K562 (cell line): Measurements from ENCODE around the gene HNRNPF. TPM values are rescaled to one million over a fixed set of nuclear protein-coding genes. Genes with fewer than 3 reads are reported as not detected.

Experiments
- ATAC-seq: fragments of 200-7000 bp; cut with Tn5 transposase; 3 replicates; pipeline ENCODE4 v1.9.1; 2020; ENCODE audit warnings: moderate library complexity
- BruUV-seq: library from RNA; stranded (reverse); fragments of 400-500 nt; replicated peaks from 2 replicates; lab custom pipeline; 2021; lab: Mats Ljungman, UMichigan
- CTCF ChIA-PET: fragments of 300-600 bp; formaldehyde crosslinking; extraction: SDS; loops from one replicate; lab custom pipeline; 2021; ENCODE audit warnings: low intra/inter-chr PET ratio; lab: Yijun Ruan, JAX
- POLR2A ChIA-PET: fragments of 300-600, 350-650 bp; sonication (Branson Sonifier 250); formaldehyde crosslinking; extraction: SDS; loops from one replicate; lab custom pipeline; 2021; ENCODE audit warnings: antibody characterized with exemption, inconsistent platforms; lab: Yijun Ruan, JAX
- DNase-seq, 4 experiments: peaks; one replicate each; pipeline versions ENCODE4 v3.0.0 to v3.0.0-alpha.2; 2011 to 2018; ENCODE audit warnings: low spot score in 3 of 4, mixed read lengths in 3 of 4; ENCODE audit errors: extremely low read depth in 1 of 4
- FAIRE-seq: peaks from 2 replicates; lab custom pipeline; 2011; peaks lifted over from hg19 to GRCh38; lab: Jason Lieb, UNC
- H2AFZ ChIP-seq: 2 replicates; pipeline ENCODE4 v1.6.0; 2011; ENCODE audit warnings: low read depth, low read length, control low read depth, inconsistent platforms
- H3K27ac ChIP-seq: fragments of 200-600 bp; 3 replicates; pipeline ENCODE4 v1.8.0; 2011; ENCODE audit warnings: low read depth, mild to moderate bottlenecking, control low read depth, inconsistent platforms, low read length, moderate library complexity, mixed read lengths; ENCODE audit errors: extremely low read depth
- H3K27me3 ChIP-seq, 2 experiments: fragments of 300-600 bp in 1 of 2; 2 replicates in 1 of 2; 3 replicates in 1 of 2; pipeline versions ENCODE4 v1.6.0 to v1.8.0; 2011; ENCODE audit warnings: inconsistent platforms in 2 of 2, low read length in 2 of 2, mild to moderate bottlenecking in 1 of 2, mixed read lengths in 1 of 2, moderate library complexity in 1 of 2; ENCODE audit not compliant: control insufficient read depth in 2 of 2, insufficient read depth in 2 of 2
- H3K36me3 ChIP-seq: fragments of 300-600 bp; 3 replicates; pipeline ENCODE4 v1.8.0; 2011; ENCODE audit warnings: mild to moderate bottlenecking, low read length, inconsistent platforms; ENCODE audit not compliant: control insufficient read depth, insufficient read depth
- H3K4me1 ChIP-seq, 2 experiments: fragments of 200-600 bp in 1 of 2; replicated peaks in 1 of 2; 2 replicates in 1 of 2; 3 replicates in 1 of 2; pipeline versions ENCODE4 v1.5.1 to v1.8.0; 2011; ENCODE audit warnings: inconsistent platforms in 2 of 2, low read length in 2 of 2, mild to moderate bottlenecking in 1 of 2, mixed read lengths in 1 of 2, moderate library complexity in 1 of 2; ENCODE audit not compliant: control insufficient read depth in 2 of 2, insufficient read depth in 2 of 2
- H3K4me2 ChIP-seq: 2 replicates; pipeline ENCODE4 v1.6.1; 2011; ENCODE audit warnings: low read length, control low read depth, inconsistent platforms, mixed read lengths; ENCODE audit not compliant: insufficient read depth
- H3K4me3 ChIP-seq: fragments of 200-600 bp; sonication (generic), shearing (Covaris generic); 2 replicates; pipeline ENCODE4 v1.5.1; 2016; ENCODE audit warnings: control low read depth, inconsistent platforms
- H3K79me2 ChIP-seq: fragments of 200-600 bp; 3 replicates; pipeline ENCODE4 v1.8.0; 2011; ENCODE audit warnings: low read length, inconsistent platforms; ENCODE audit not compliant: control insufficient read depth, insufficient read depth
- H3K9ac ChIP-seq, 2 experiments: 2 replicates each; pipeline versions ENCODE4 v1.6.0 to v1.6.1; 2011; ENCODE audit warnings: low read depth in 2 of 2, low read length in 2 of 2, control low read depth in 1 of 2, inconsistent platforms in 1 of 2, mild to moderate bottlenecking in 1 of 2, mixed read lengths in 1 of 2; ENCODE audit not compliant: insufficient read depth in 1 of 2
- H3K9me1 ChIP-seq: one replicate; pipeline ENCODE4 v1.6.0; 2011; ENCODE audit warnings: inconsistent platforms, mild to moderate bottlenecking, low read length, moderate library complexity; ENCODE audit not compliant: control insufficient read depth, insufficient read depth
- H3K9me3 ChIP-seq: replicated peaks from 2 replicates; pipeline ENCODE4 v1.5.1; 2011; ENCODE audit warnings: low read depth, low read length, inconsistent platforms; ENCODE audit not compliant: control insufficient read depth, insufficient read depth
- H4K20me1 ChIP-seq: replicated peaks from 2 replicates; pipeline ENCODE4 v1.6.1; 2011; ENCODE audit warnings: low read length, inconsistent platforms, mixed read lengths; ENCODE audit not compliant: control insufficient read depth, insufficient read depth
- BCLAF1 ChIP-seq, 2 experiments: fragments of 450-650 bp in 1 of 2; IDR thresholded peaks; 2 replicates each; pipeline ENCODE4 v1.6.1; 2011 to 2017; ENCODE audit warnings: low read depth in 2 of 2, antibody characterized with exemption in 1 of 2, borderline replicate concordance in 1 of 2, low read length in 1 of 2, mild to moderate bottlenecking in 1 of 2, mixed read lengths in 1 of 2; ENCODE audit not compliant: control insufficient read depth in 1 of 2
- CTCF ChIP-seq, 3 experiments: IDR thresholded peaks in 2 of 3; conservative IDR thresholded peaks in 1 of 3; 2 replicates each; pipeline ENCODE4 v1.5.1; 2011 to 2012; ENCODE audit warnings: low read length in 3 of 3, mild to moderate bottlenecking in 3 of 3, control low read depth in 2 of 3, improper control_type of control experiment in 1 of 3, inconsistent platforms in 1 of 3, low read depth in 1 of 3, mixed read lengths in 1 of 3, moderate library complexity in 1 of 3; ENCODE audit not compliant: insufficient read depth in 2 of 3
- HNRNPUL1 ChIP-seq: fragments of 200-400 bp; formaldehyde crosslinking; IDR thresholded peaks from 2 replicates; pipeline ENCODE4 v1.6.1; 2017; ENCODE audit warnings: low read length
- LCOR ChIP-seq: sonication (generic); formaldehyde crosslinking; IDR thresholded peaks from 2 replicates; pipeline ENCODE4 v1.8.0; 2022; ENCODE audit warnings: mild to moderate bottlenecking, missing genetic modification reagents
- MLLT1 ChIP-seq, 2 experiments: fragments of 450-650 bp; IDR thresholded peaks; 2 replicates each; pipeline ENCODE4 v1.6.1; 2016
- POLR2AphosphoS2 ChIP-seq: IDR thresholded peaks from 2 replicates; pipeline ENCODE4 v1.6.1; 2012; ENCODE audit warnings: low read length, improper control_type of control experiment
- POLR2AphosphoS5 ChIP-seq: IDR thresholded peaks from 2 replicates; pipeline ENCODE4 v1.6.1; 2011; ENCODE audit warnings: mild to moderate bottlenecking, low read depth, low read length, moderate library complexity; ENCODE audit not compliant: control insufficient read depth, insufficient read depth
- POLR2G ChIP-seq: fragments of 200-400 bp; formaldehyde crosslinking; IDR thresholded peaks from 2 replicates; pipeline ENCODE4 v1.6.1; 2017; ENCODE audit warnings: low read depth, mild to moderate bottlenecking, antibody characterized with exemption, low read length, moderate library complexity
- RBM34 ChIP-seq: fragments of 200-400 bp; formaldehyde crosslinking; IDR thresholded peaks from 2 replicates; pipeline ENCODE4 v1.6.1; 2018; ENCODE audit warnings: low read length, borderline replicate concordance; ENCODE audit not compliant: insufficient read depth
- ZBTB49 ChIP-seq: sonication (generic); formaldehyde crosslinking; IDR thresholded peaks from 2 replicates; pipeline ENCODE4 v1.8.0; 2022; ENCODE audit warnings: missing genetic modification reagents, mild to moderate bottlenecking, borderline replicate concordance
- ZNF511 ChIP-seq: sonication (generic); formaldehyde crosslinking; IDR thresholded peaks from 2 replicates; pipeline ENCODE4 v1.8.0; 2022; ENCODE audit warnings: mild to moderate bottlenecking, missing genetic modification reagents
- WGBS: fragments of 100-300 bp; shearing (Covaris generic); methylation state at CpG from one replicate; pipeline ENCODE4 v1.1.6; 2016; ENCODE audit warnings: low coverage, mixed read lengths; ENCODE audit not compliant: insufficient coverage; ENCODE audit errors: missing lambda C conversion rate; 5-methylcytosine and 5-hydroxymethylcytosine counted together
- in situ Hi-C: fragments of 300-500 bp; cut with MboI; formaldehyde crosslinking; loops from 4 replicates; pipeline ENCODE4 v1.15.0; 2018; ENCODE audit warnings: inconsistent platforms, mixed read lengths
- intact Hi-C: fragments of 100-400 bp; cut with micrococcal nuclease; formaldehyde crosslinking; loops from 2 replicates; pipeline ENCODE4 v1.14.2; 2022
- polyA plus RNA-seq, 8 experiments: library from polyadenylated mRNA; depleted of rRNA in 4 of 8; stranded (reverse) in 5 of 8; unstranded in 3 of 8; fragments of >200 nt; fragmentation: Nextera tagmentation in 2 of 8; fragmentation: Illumina TruSeq in 1 of 8; extraction: Ambion mirVana in 2 of 8; extraction: Trizol in 1 of 8; gene quantifications; 2 replicates each; pipeline versions ENCODE4 v1.2.1 to v1.2.3, GENCODE V29; 2011 to 2014; ENCODE audit warnings: inconsistent platforms in 1 of 8, missing spikeins in 1 of 8
- total RNA-seq, 7 experiments: library from RNA; depleted of rRNA in 6 of 7; stranded (reverse); fragments of >200 nt in 6 of 7; fragmentation: Illumina TruSeq in 2 of 7; extraction: Trizol in 2 of 7; gene quantifications; 2 replicates each; pipeline versions ENCODE4 v1.2.1 to v1.2.3, GENCODE V29; 2011 to 2021; ENCODE audit warnings: low replicate concordance in 1 of 7

HNRNPF gene
- total and polyA plus RNA-seq, 9 of the 15 experiments (the other 6 are each of a cell fraction or from before 2014, with no cell fraction given) = 192 to 489 (median 416) TPM

- BruUV-seq = no TSS peak
- no peaks in the 10 kb centered on the region for H3K27me3 ChIP-seq
- DNase-seq = no peak
- WGBS = 95% methylated on average over 4 of the region's 4 CpGs
- H3K27ac ChIP-seq = no peak overlapping the region
- peak; percentile 1; the same call in 2 of the 3 replicates for ATAC-seq
- peaks cover 69% of the 10 kb centered on the region for H3K36me3 ChIP-seq
- peaks cover 51% of the 10 kb centered on the region for H3K79me2 ChIP-seq
- H3K9ac ChIP-seq = 0 out of 4 replicates have a peak overlapping the region, but pooled peaks of 1 of the 2 experiments have one; percentile 46
- no peak overlapping the region for H2AFZ ChIP-seq
- in situ Hi-C loops (no loop called here), intact Hi-C loops (no loop called here)
- H3K9me1 ChIP-seq = peaks cover 7% of the 10 kb centered on the region
- ChIA-PET CTCF (no interaction called here), POLR2A (interaction anchor here (1.1 to 9.4 kb wide), 4 partner anchors 9 to 56 kb away, joined by 3 to 73 read pairs (median 9); no protein-coding TSS in a partner anchor)
- H3K4me1 ChIP-seq = peaks cover 19% of the 10 kb centered on the region in 2 experiments; a peak in 4 of 5 replicates
- peaks cover 50% of the 10 kb centered on the region for H4K20me1 ChIP-seq
- H3K4me3 ChIP-seq = no peak overlapping the region
- H3K9me3 ChIP-seq = no peaks in the 10 kb centered on the region
- FAIRE-seq = no peak
- no peak overlapping the region for H3K4me2 ChIP-seq
- TF ChIP-seq POLR2AphosphoS2 = peak; percentile 66; the same call in 1 of the 2 replicates
- TF ChIP-seq ZBTB49 (CRISPR knock-in tag) = no peak
- no peak for TF ChIP-seq HNRNPUL1
- no peak for TF ChIP-seq LCOR (CRISPR knock-in tag)
- no peak for TF ChIP-seq ZNF511 (CRISPR knock-in tag)
- TF ChIP-seq RBM34 = no peak
- no peak for TF ChIP-seq CTCF (IDR thresholded peaks at IDR 0.05 in 2 of 3, conservative IDR thresholded peaks at IDR 0.05 in 1 of 3; ENCODE audit: insufficient read depth in 2 of 3, low read depth in 1 of 3, low read length in 3 of 3)
- TF ChIP-seq POLR2G = peak; percentile 24; the same call in 1 of the 2 replicates
- TF ChIP-seq MLLT1 (IDR thresholded peaks at IDR 0.05) = no peak
- TF ChIP-seq BCLAF1 (IDR thresholded peaks at IDR 0.05; ENCODE audit: borderline replicate concordance in 1 of 2, control insufficient read depth in 1 of 2, low read depth in 2 of 2, low read length in 1 of 2) = 0 out of 4 replicates have a peak, but pooled peaks of 1 of the 2 experiments have one; percentile 6
- peak; percentile 59 for TF ChIP-seq POLR2AphosphoS5
Observed at GRCh38 chr10:43386549-43386948, 22.4 kb downstream of the HNRNPF start.
